NCI-H146 (cell line): ENCODE data around the gene FMO5.
"Not testable (repeated sequence)": the region's sequence is repeated elsewhere in the genome, so short reads cannot be mapped to it uniquely, and the experiment has no call there.

Experiments
- DNase-seq: peaks from one replicate; lab custom pipeline; 2025; lab: John Stamatoyannopoulos, UW

Gene FMO5

GRCh38 chr1:147238925-147239820, 14.0 kb upstream of the FMO5 start:
- DNase-seq: no peak

DNA sequence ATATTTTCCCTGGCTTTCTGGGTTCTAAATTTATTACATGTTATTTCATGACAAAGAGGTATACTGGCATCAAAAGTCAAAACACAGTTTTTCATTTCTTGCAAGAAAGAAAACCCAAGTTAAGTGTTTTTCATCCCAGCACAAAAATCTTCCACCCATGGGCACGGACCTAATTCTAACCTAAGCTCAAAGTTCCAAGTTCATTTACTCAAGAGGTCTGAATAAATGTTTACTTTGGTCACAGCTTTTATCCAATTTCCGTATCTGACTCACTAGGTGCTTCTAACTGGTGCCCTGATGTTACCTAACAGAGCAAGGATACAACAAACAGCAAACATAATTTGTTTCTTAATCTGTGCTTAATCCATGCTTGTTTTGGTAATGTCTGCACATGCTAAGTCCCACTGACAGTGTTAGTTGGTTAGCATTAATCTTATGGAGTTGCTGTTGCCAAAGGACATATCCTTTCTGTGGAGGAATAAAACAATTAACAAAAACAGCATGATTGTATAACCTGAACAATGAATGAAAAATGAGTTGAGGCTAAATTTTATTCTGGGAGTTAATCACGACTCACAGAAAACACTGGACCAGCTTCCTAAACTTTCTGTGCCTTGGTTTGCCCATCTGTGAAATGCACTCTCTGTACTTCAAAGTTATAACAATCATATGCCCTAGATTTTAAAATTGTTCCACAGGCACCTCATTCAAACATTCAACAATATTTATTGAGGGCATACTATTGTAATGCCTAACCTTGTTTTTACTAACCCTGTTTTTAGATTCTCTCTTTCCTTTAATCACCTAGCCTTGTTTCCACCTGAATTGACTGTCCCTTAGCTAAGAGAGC, 13.1 kb upstream of the FMO5 start:
- DNase-seq: peak; percentile 15

GRCh38 chr1:147236959-147237791, 12.0 kb upstream of the FMO5 start:
- DNase-seq: no peak

DNA sequence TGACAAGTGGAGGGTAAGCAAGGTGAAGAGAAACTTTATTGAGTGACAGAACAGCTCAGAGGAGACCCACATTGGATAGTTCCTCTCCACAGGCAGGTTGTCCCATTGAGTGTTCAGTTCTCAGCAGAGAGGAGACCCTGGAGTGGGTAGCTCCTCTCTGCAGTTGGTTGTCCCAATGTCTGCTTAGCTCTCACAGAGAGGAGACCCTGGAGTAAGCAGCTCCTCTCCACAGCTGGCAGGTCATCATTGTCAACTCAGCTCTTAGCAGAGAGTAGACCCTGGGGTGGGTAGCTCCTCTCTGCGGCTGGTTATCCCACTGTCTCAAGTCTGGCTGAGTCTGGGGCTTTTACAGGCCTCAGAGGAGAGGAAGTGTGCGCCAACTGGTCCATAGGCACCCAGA, 11.3 kb upstream of the FMO5 start:
- no peak for DNase-seq

- DNase-seq: no peak
These were observed 10.7 kb upstream of the FMO5 start for GRCh38 chr1:147235822-147236221.

DNA sequence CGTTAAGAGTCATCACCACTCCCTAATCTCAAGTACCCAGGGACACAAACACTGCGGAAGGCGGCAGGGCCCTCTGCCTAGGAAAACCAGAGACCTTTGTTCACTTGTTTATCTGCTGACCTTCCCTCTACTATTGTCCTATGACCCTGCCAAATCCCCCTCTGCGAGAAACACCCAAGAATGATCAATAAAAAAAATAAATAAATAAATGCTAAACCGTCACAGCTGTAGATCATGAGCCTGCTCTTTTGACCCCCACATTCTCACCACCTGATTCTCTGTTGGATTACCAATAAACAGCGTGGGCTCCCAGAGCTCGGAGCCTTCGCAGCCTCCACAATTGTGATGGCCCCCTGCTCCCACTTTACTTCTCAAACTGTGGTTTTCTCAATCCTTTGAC, 8.8 kb upstream of the FMO5 start:
- DNase-seq: not testable (repeated sequence)

DNA sequence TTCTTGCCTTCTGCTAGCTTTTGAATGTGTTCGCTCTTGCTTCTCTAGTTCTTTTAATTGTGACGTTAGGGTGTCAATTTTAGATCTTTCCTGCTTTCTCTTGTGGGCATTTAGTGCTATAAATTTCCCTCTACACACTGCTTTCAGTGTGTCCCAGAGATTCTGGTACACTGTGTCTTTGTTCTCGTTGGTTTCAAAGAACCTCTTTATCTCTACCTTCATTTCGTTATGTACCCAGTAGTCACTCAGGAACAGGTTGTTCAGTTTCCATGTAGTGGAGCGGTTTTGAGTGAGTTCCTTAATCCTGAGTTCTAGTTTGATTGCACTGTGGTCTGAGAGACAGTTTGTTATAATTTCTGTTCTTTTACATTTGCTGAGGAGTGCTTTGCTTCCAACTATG, 5.9 kb upstream of the FMO5 start:
- not testable (repeated sequence) for DNase-seq

GRCh38 chr1:147223740-147224615, 1.2 kb downstream of the FMO5 start:
- DNase-seq: peak; percentile 67

GRCh38 chr1:147218606-147219005, 6.5 kb downstream of the FMO5 start:
- no peak for DNase-seq

GRCh38 chr1:147217141-147217540, 8.0 kb downstream of the FMO5 start:
- DNase-seq: no peak

DNA sequence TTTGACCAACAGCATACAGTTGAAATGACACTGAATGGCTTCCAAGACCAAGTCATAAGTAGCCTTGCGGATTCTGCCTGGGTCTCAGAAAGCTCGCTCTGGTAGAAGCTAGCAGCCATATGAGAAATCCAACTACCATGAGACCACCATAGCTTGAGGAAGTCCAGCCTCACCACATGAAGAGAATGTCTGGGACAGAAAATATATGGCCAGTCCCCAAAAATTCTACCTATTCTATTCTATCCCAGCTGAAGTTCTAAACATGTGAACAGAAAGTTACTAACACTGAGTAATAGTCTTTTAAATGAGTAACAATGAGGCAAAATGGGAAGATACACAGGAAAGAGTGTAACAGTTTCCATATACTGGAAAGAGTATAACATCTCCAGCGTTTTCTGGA, 9.0 kb downstream of the FMO5 start:
- DNase-seq: no peak

GRCh38 chr1:147215540-147215916, 9.6 kb downstream of the FMO5 start:
- DNase-seq: no peak

GRCh38 chr1:147214842-147215539, 10.1 kb downstream of the FMO5 start:
- no peak for DNase-seq

- no peak for DNase-seq
These were observed 10.8 kb downstream of the FMO5 start for GRCh38 chr1:147214325-147214724.

- DNase-seq: no peak
These were observed 11.9 kb downstream of the FMO5 start for GRCh38 chr1:147213271-147213670.

DNA sequence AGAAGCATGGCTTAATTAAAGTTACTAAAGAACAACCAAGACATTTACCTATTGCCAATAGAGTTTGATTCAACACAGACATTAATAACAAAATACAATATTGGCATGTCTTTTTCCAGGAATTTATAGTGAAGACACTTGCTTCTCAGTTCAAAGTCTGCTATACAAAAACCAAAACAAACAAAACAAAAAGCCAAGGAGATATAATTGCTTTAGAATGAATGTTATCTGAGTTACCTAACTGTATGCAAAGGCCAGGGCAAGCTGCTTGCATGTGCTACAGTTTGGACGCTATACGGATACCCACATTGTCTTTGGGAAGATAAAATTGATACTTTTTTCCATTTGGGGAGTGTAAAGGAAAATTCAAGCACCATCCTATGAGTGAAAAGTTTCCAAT, 13.6 kb downstream of the FMO5 start:
- DNase-seq: no peak

- no peak for DNase-seq
These were observed 14.2 kb downstream of the FMO5 start for GRCh38 chr1:147210987-147211386.

GRCh38 chr1:147209825-147210821, 15.0 kb downstream of the FMO5 start:
- no peak for DNase-seq

DNA sequence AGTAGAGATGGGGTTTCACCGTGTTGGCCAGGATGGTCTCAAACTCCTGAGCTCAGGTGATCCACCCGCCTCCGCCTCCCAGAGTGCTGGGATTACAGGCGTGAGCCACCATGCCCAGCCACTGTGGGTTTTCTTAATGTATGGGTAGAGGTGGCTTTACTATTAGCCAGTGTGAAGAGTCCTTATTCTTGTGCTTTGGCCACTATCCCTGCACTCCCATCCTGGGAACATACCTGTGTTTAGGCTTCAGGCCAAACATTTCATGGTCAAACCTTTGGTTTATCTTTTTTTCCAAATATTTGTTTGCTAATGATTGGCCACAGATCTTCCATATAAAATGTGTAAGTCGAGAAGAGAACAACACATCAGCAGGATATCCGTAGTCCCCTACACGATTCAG, 16.5 kb downstream of the FMO5 start:
- DNase-seq: no peak
